Heart left ventricle (tissue), 16 donors: ENCODE measurements around the gene AIMP2. TPM values are rescaled to one million over a fixed set of nuclear protein-coding genes. Genes with fewer than 3 reads are reported as not detected.

ENCODE experiments used
- ATAC-seq, 4 donors: fragments of 200-7000 bp; cut with Tn5 transposase; one replicate each; pipeline ENCODE4 v1.9.1; 2020 to 2022; ENCODE audit warnings: moderate library complexity in 4 of 4, mild to moderate bottlenecking in 3 of 4, moderate number of reproducible peaks in 1 of 4
- DNase-seq, 5 donors: peaks; one replicate each; pipeline ENCODE4 v3.0.0-alpha.2; 2020
- H3K27ac ChIP-seq, 12 donors: fragments of 200-600 bp; sonication (generic) in 4 of 12; one replicate each; pipeline versions ENCODE4 v1.5.0 to v1.8.0; 2016 to 2022; ENCODE audit warnings: mild to moderate bottlenecking in 2 of 12
- H3K27me3 ChIP-seq, 9 donors: fragments of 200-600 bp; sonication (generic) in 2 of 9; one replicate each; pipeline versions ENCODE4 v1.5.1 to v1.8.0; 2016 to 2022; ENCODE audit warnings: mild to moderate bottlenecking in 3 of 9
- H3K36me3 ChIP-seq, 9 donors: fragments of 200-600 bp; sonication (generic) in 2 of 9; one replicate each; pipeline versions ENCODE4 v1.5.0 to v1.8.0; 2018 to 2022; ENCODE audit warnings: mild to moderate bottlenecking in 2 of 9
- H3K4me1 ChIP-seq, 12 donors: fragments of 200-600 bp; sonication (generic) in 4 of 12; one replicate each; pipeline versions ENCODE4 v1.5.0 to v1.8.0; 2016 to 2022; ENCODE audit warnings: mild to moderate bottlenecking in 3 of 12
- H3K4me3 ChIP-seq, 12 donors: fragments of 200-600 bp; sonication (generic) in 4 of 12; one replicate each; pipeline versions ENCODE4 v1.5.0 to v1.8.0; 2017 to 2022; ENCODE audit warnings: mild to moderate bottlenecking in 9 of 12, moderate library complexity in 4 of 12
- H3K9me3 ChIP-seq, 12 donors: fragments of 200-600 bp; sonication (generic) in 4 of 12; one replicate each; pipeline versions ENCODE4 v1.5.0 to v1.8.0; 2016 to 2022; ENCODE audit warnings: mild to moderate bottlenecking in 1 of 12
- CTCF ChIP-seq, 12 donors: fragments of 200-600 bp; sonication (generic) in 4 of 12; IDR thresholded peaks; one replicate each; pipeline versions ENCODE4 v1.5.0 to v1.8.0; 2018 to 2022; ENCODE audit warnings: antibody characterized with exemption in 12 of 12, mild to moderate bottlenecking in 5 of 12
- POLR2A ChIP-seq, 2 donors: fragments of 450-650 bp; IDR thresholded peaks; one replicate each; pipeline ENCODE4 v1.6.1; 2017; ENCODE audit warnings: antibody characterized with exemption in 2 of 2, mild to moderate bottlenecking in 2 of 2, moderate library complexity in 2 of 2
- WGBS, 4 donors: extraction: QIAGEN DNeasy Blood & Tissue Kit in 2 of 4; methylation state at CpG; one replicate each; pipeline versions ENCODE4 v1.1.5 to v1.1.7; 2013 to 2018; 5-methylcytosine and 5-hydroxymethylcytosine counted together
- intact Hi-C, 10 donors: fragments of 100-400 bp; cut with DNase I; formaldehyde crosslinking; loops; one replicate each; pipeline versions ENCODE4 v1.11.1 to v1.14.2; 2022
- polyA plus RNA-seq, 2 donors: library from polyadenylated mRNA; stranded (reverse); fragments of 200-250 nt; gene quantifications; one replicate each; pipeline ENCODE4 v1.2.3, GENCODE V29; 2013
- total RNA-seq, 9 donors: library from RNA; depleted of rRNA in 2 of 9; stranded (reverse); fragments of >200 nt in 2 of 9; fragmentation: NEBNext Ultra II Directional in 3 of 9; extraction: Animal tissue kit (Norgen Biotek cat#: 25700) in 3 of 9; gene quantifications; one replicate each; pipeline versions ENCODE4 v1.1.0 to v1.2.4, GENCODE V29; 2016 to 2023
- donor health status: ischemic (EF 13 %, LVEDD 7.1; RV severe dilation, severe dysfunction).
- donor health status: healthy with polysubstance abuse.
- donor health status: DM: no; HTN: yes; CAD: no.
- donor health status: DM: no; HTN: no; CAD: no.
- donor health status: ischemic (EF 25% LVEDD 6.9; RV normal size, moderate dysfunction).
- donor health status: ischemic (EF 25% LVEDD 5.7; RV mildly dilated, moderate dysfunction).
- donor health status: healthy.
- donor health status: DM: yes; HTN: yes; CAD: no.
- donor health status: ischemic (EF 35%, LVEDD 5.7; RV mildly dilated, moderate dysfunction).
- donor health status: nonischemic (EF 11% LVEDD 7.7; RV severe dilation, severe dysfunction).
- donor health status: DM: yes; HTN: yes; CAD: no.
- donor health status: PGD.
- donor health status: ischemic (EF 29% LVEDD 5.4; RV normal size, mild dysfunction).
- donor health status: nonischemic (EF 23%, LVEDD 6.1; RV moderate dilation, normal function).

Gene AIMP2
- total and polyA plus RNA-seq, 11 donors: 25.0 to 105 (median 51.1) TPM

GRCh38 chr7:6026011-6026819, 17.1 kb downstream of the AIMP2 start:
- Histone ChIP-seq H3K36me3 (peaks cover 0 to 100% (median 87%) of the 10 kb centered on the region in 9 donors), H3K4me1 (peaks cover 0 to 37% (median 9%) of the 10 kb centered on the region in 12 donors), H3K27me3 (no peaks in the 10 kb centered on the region), H3K4me3 (peak overlapping the region in 9 of 12 donors; percentile 16 to 58 (median 38)), H3K9me3 (no peaks in the 10 kb centered on the region), H3K27ac (peak overlapping the region; percentile 14 to 93 (median 66))
- DNase-seq: peak; percentile 73 to 84 (median 83)
- intact Hi-C loops: no loop called here
- ATAC-seq: peak; percentile 86 to 96 (median 92)
- TF ChIP-seq POLR2A (IDR thresholded peaks at IDR 0.05): no peak
- peak in 5 of 12 donors; percentile 23 to 46 (median 38) for TF ChIP-seq CTCF (IDR thresholded peaks at IDR 0.05)
- 65 to 79% (median 70%) methylated on average over 22 of the region's 22 CpGs for WGBS, 4 donors

GRCh38 chr7:6026820-6027311, 17.8 kb downstream of the AIMP2 start:
- no peaks in the 10 kb centered on the region for H3K27me3 ChIP-seq
- intact Hi-C loops: no loop called here
- WGBS, 4 donors: 72 to 81% (median 78%) methylated on average over 12 of the region's 12 CpGs
- H3K9me3 ChIP-seq: no peaks in the 10 kb centered on the region
- peak overlapping the region in 11 of 12 donors; percentile 29 to 93 (median 66) for H3K27ac ChIP-seq
- peaks cover 0 to 99% (median 85%) of the 10 kb centered on the region in 9 donors for H3K36me3 ChIP-seq
- TF ChIP-seq POLR2A (IDR thresholded peaks at IDR 0.05) (no peak), CTCF (IDR thresholded peaks at IDR 0.05) (peak in 2 of 12 donors; percentile 2 to 5)
- ATAC-seq (peak in 3 of 4 donors; percentile 45 to 56 (median 51)), DNase-seq (no peak)
- H3K4me3 ChIP-seq: peak overlapping the region in 9 of 12 donors; percentile 16 to 58 (median 38)
- H3K4me1 ChIP-seq: peaks cover 0 to 37% (median 9%) of the 10 kb centered on the region in 12 donors

- no peak for DNase-seq
- TF ChIP-seq POLR2A (IDR thresholded peaks at IDR 0.05): no peak
- no peak for TF ChIP-seq CTCF (IDR thresholded peaks at IDR 0.05)
- no peak for ATAC-seq
- H3K36me3 ChIP-seq: peaks cover 0 to 94% (median 82%) of the 10 kb centered on the region in 9 donors
- no peaks in the 10 kb centered on the region for H3K27me3 ChIP-seq
- H3K27ac ChIP-seq: peak overlapping the region in 1 of 12 donors; percentile 93
- H3K4me3 ChIP-seq: no peak overlapping the region
- H3K4me1 ChIP-seq: peaks cover 0 to 37% (median 9%) of the 10 kb centered on the region in 12 donors
- no peaks in the 10 kb centered on the region for H3K9me3 ChIP-seq
- 92 to 100% (median 93%) methylated on average over 1 of the region's 1 CpG for WGBS, 4 donors
- intact Hi-C loops: no loop called here
Observed at GRCh38 chr7:6027806-6028365, 18.8 kb downstream of the AIMP2 start.

- no peaks in the 10 kb centered on the region for H3K27me3 ChIP-seq
- no peak overlapping the region for H3K27ac ChIP-seq
- H3K9me3 ChIP-seq: no peaks in the 10 kb centered on the region
- H3K4me1 ChIP-seq: peaks cover 0 to 37% (median 9%) of the 10 kb centered on the region in 12 donors
- no peak overlapping the region for H3K4me3 ChIP-seq
- DNase-seq (no peak), ATAC-seq (no peak)
- 89 to 95% (median 93%) methylated on average over 5 of the region's 5 CpGs for WGBS, 4 donors
- intact Hi-C loops: no loop called here
- peaks cover 0 to 94% (median 81%) of the 10 kb centered on the region in 9 donors for H3K36me3 ChIP-seq
- no peak for TF ChIP-seq CTCF (IDR thresholded peaks at IDR 0.05)
- no peak for TF ChIP-seq POLR2A (IDR thresholded peaks at IDR 0.05)
Observed at GRCh38 chr7:6028563-6028962, 19.5 kb downstream of the AIMP2 start.
